Stimulated activated CD4-positive, alpha-beta T cell treated with anti-CD3 and anti-CD28 coated beads, Interleukin-1b, Interleukin-23, amount 100 ng/mL, for 24 hours (primary cell): ENCODE measurements around the gene TXNDC16.
"Not testable (repeated sequence)": the region's sequence is repeated elsewhere in the genome, so short reads cannot be mapped to it uniquely, and the experiment has no call there.

Experiments used
- DNase-seq, 4 experiments: peaks; one replicate each; pipeline ENCODE4 v3.0.0-alpha.2; 2020; ENCODE audit warnings: low read depth in 4 of 4, low spot score in 1 of 4

The TXNDC16 gene

GRCh38 chr14:52552063-52552988, at the start of gene TXNDC16, which contains the start of gene GPR137C:
Gene TXNDC16, minus strand, starts transcription at chr14:52552505. Its CDS starts 8,948 bp downstream, at chr14:52543557.
Gene GPR137C, plus strand, starts transcription at chr14:52552836. Its CDS starts 312 bp downstream, at chr14:52553148.
- DNase-seq = peak; percentile 97 to 99 (median 99)

- no peak for DNase-seq
These were observed 47.7 kb upstream of the TXNDC16 start for GRCh38 chr14:52599974-52600373.

GRCh38 chr14:52598568-52598967, 46.3 kb upstream of the TXNDC16 start:
- no peak for DNase-seq

GRCh38 chr14:52596861-52597260, 44.6 kb upstream of the TXNDC16 start:
- DNase-seq = no peak

GRCh38 chr14:52596320-52596719, 44.0 kb upstream of the TXNDC16 start:
- no peak for DNase-seq

GRCh38 chr14:52590318-52590717, 38.0 kb upstream of the TXNDC16 start:
- no peak for DNase-seq

GRCh38 chr14:52589646-52590045, 37.3 kb upstream of the TXNDC16 start:
- DNase-seq = no peak

GRCh38 chr14:52583544-52583943, 31.2 kb upstream of the TXNDC16 start:
- no peak for DNase-seq

GRCh38 chr14:52575858-52576257, 23.6 kb upstream of the TXNDC16 start:
- no peak for DNase-seq

- DNase-seq = not testable (repeated sequence)
These were observed 16.1 kb upstream of the TXNDC16 start for GRCh38 chr14:52568454-52568853.

GRCh38 chr14:52563120-52563519, 10.8 kb upstream of the TXNDC16 start:
- DNase-seq = no peak

- no peak for DNase-seq
These were observed 6.4 kb upstream of the TXNDC16 start for GRCh38 chr14:52558688-52559087.

- peak; percentile 54 to 68 (median 60) for DNase-seq
These were observed 1.6 kb upstream of the TXNDC16 start for GRCh38 chr14:52553671-52554575.

- peak in 1 of 4 experiments; percentile 11 for DNase-seq
These were observed 831 bp upstream of the TXNDC16 start for GRCh38 chr14:52553002-52553670.

- no peak for DNase-seq
These were observed 626 bp downstream of the TXNDC16 start for GRCh38 chr14:52551696-52552062.

GRCh38 chr14:52551205-52551604, 1.1 kb downstream of the TXNDC16 start:
- DNase-seq = no peak

- DNase-seq = no peak
These were observed 1.6 kb downstream of the TXNDC16 start for GRCh38 chr14:52550661-52551060.

GRCh38 chr14:52547526-52547925, 4.8 kb downstream of the TXNDC16 start:
- DNase-seq = no peak

GRCh38 chr14:52547027-52547426, 5.3 kb downstream of the TXNDC16 start:
- DNase-seq = no peak

- no peak for DNase-seq
These were observed 6.0 kb downstream of the TXNDC16 start for GRCh38 chr14:52546318-52546670.
